Measurements from ENCODE around the gene CREG1.

CREG1 gene

DNA sequence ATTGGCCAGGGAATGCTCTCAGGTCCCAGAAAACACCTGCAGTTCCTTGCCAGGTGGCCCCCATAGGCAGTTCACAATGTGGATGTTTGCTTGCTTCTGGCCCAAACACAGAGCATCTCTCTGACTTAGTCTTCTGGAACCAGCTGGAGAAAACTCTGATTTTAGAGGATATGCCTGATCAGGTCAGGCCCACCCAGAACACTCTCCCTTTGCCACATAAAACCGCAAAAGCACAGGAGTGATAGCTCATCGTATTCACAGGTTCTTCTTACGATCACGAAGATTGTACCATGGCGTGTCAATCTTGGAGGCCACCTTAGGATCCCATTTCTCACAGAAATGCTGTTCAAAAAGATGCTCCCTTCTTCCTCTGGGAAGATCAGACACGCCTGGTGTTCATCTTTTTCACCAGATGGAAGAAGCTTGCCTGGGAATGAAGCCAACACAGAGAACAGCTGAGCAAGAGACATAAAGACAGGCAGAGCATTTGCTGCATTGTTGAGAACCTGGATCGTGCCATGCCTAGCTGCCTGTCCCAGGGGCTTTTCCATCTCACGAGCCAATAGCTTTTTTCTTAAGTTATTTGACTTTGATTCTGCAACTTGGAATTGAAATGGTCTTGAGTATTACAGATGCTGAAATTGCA is 23.6 kb downstream of the CREG1 start:
- DNase-seq, result no peak

- DNase-seq, result no peak
Measured at GRCh38 chr1:167528057-167528728, 25.4 kb downstream of the CREG1 start.

- no peak for DNase-seq
Measured at GRCh38 chr1:167526667-167527383, 26.7 kb downstream of the CREG1 start.

- DNase-seq, result no peak
Measured at GRCh38 chr1:167524651-167525050, 28.9 kb downstream of the CREG1 start.

GRCh38 chr1:167522246-167522645 is 31.3 kb downstream of the CREG1 start:
- no peak for DNase-seq

- no peak for DNase-seq
Measured at GRCh38 chr1:167520711-167521206, 32.8 kb downstream of the CREG1 start.

DNA sequence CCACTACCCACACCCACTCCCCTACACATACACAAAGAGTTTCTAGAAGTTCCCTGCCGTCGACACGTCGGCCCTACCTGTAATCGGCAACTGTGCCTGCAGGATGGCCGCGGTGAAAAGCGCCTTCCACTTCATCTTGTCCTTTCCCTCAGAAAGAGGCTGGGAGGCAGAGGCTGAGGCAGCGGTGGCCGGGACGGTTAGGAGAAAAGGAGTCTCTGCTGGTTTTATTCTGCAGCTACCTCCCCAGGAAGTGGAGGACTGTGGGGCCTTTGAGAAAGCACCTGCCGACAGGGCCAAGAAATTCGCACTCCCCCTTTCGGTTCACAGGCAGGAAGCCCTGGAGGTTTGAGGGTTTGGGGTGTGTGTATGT is 35.2 kb downstream of the CREG1 start, which contains the start of gene CD247:
TSS of gene CD247 (minus strand) at position 199 of the 370 bp plus-strand sequence. CDS start at position 135, 64 bp downstream.
- no peak for DNase-seq

DNA sequence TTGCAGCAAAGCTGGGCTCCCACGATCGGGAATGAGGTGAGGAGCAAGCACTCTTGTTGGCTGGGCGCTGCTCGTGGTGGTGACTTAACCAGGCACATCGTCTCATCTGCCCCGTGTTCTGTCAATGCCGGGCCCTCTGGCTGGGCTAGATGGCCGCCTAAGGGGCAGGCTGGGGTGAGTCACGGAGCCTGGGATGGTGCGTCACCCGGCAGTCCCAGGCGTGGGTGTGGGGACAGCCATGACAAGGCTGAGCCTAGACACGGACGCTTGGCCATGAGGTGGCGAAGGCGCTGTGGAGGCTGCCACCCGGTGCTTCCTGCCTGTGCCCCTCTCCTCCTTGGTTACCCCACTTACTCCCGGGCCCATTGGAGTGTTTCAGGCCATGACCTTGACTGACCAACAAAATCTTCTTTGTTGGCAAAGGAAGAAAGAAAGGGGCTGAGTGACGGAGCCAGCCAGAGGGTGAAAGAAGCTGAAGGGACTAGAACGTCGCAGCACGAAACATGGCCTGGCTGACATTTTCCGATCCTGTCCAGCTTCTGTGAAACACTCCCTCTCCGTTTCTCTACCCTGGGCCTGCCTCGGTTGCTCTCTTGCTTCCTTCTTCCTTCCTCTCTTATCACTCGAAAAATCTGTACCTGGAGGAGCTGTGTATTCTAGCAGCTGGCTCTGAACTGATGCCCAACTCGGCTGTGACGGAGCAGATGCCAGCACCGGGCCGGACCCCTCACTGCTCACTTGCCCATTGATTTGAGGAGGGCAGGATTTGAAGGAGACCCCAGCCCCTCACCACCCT is 35.8 kb downstream of the CREG1 start:
- DNase-seq, result no peak

- no peak for DNase-seq
Measured at GRCh38 chr1:167516404-167517388, 36.9 kb downstream of the CREG1 start.

- no peak for DNase-seq
Measured at GRCh38 chr1:167515893-167516321, 37.7 kb downstream of the CREG1 start.

- no peak for DNase-seq
Measured at GRCh38 chr1:167515461-167515860, 38.1 kb downstream of the CREG1 start.

- DNase-seq, result no peak
Measured at GRCh38 chr1:167514288-167514687, 39.3 kb downstream of the CREG1 start.

GRCh38 chr1:167512046-167512654 is 41.4 kb downstream of the CREG1 start:
- DNase-seq, result no peak

DNA sequence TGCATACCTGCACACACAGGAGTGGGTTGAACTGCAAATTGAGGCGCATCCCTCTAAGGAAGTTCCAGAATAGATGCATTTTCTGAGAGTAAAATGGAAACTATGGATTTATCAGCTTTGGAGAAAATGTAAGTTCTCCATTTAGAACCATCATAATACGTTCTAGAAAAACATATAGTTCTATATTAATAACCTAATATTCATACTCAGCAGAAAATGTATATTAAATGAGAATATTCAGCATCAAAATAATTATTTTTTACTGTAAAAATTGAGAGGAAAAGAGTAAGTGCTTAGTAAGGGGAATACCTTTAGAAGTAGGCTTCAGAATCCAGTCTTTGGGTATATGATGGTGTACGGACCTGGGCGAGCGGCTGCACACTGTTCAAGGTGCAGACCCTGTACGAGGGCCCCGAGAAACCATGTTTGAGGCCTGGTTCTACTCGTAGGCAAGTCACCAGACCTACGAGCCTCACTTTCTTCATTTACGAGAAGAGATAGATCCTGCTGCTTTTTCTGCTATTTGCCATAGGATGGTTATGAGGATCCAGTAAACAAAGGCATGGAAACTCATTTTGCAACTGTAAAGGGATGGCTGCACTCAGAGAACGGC is 42.1 kb downstream of the CREG1 start:
- DNase-seq, result no peak

GRCh38 chr1:167510881-167511280 is 42.7 kb downstream of the CREG1 start:
- DNase-seq, result no peak

DNA sequence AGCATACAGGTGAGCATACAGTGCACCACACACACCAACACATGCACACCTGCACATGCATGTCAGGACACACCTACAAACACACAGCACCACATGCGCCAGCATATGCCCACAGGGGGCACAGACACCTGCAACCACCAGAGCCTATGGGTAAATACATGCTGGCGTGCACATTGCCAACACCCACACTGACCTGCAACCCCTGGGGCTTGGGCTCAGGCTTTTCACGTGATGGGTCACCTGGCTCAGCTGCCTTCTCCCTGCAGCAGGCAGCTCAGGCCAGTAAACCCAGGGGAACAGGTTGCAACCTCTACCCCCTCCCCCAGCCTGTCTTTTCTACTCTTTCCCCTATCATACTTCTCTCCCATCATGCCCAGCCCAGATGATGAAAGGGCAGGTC is 43.3 kb downstream of the CREG1 start:
- no peak for DNase-seq

- DNase-seq, result no peak
Measured at GRCh38 chr1:167509587-167509986, 44.0 kb downstream of the CREG1 start.

- no peak for DNase-seq
Measured at GRCh38 chr1:167507719-167508118, 45.8 kb downstream of the CREG1 start.

DNA sequence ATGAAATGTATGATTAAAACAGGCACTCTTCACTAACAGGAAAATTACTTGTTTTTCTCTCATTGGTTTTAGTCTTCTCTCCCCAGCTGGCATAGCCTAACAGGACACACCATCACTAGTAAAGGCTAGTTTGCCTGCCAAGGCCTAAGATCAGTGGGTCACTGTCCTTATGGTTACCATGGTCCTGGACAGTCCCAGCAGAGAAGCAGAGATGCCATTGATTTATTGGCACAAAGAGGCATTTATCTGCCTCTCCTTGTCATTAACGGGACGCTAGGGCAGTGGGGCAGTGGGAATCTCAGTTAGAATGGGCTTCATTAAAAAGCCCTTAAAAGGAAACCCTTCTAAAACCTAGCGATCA is 49.1 kb downstream of the CREG1 start:
- DNase-seq, result no peak

- DNase-seq, result no peak
Measured at GRCh38 chr1:167503626-167504466, 49.7 kb downstream of the CREG1 start.
